Spleen (tissue), 7 donors: ENCODE data around the gene AKAP12.

Source experiments
- POLR2A ChIP-seq, 3 donors: fragments of 450-650 bp; IDR thresholded peaks; one replicate each; pipeline ENCODE4 v1.5.1; 2017; ENCODE audit warnings: antibody characterized with exemption in 3 of 3, mild to moderate bottlenecking in 1 of 3
- POLR2AphosphoS5 ChIP-seq, 3 donors: sonication (generic); formaldehyde crosslinking; IDR thresholded peaks; one replicate each; pipeline ENCODE4 v1.5.1; 2017; ENCODE audit warnings: antibody characterized with exemption in 3 of 3
- TF ChIP-seq, protein P1 (sequence below), 11 experiments: fragments of 200-600 bp in 7 of 11; fragments of 450-650 bp in 4 of 11; sonication (generic) in 4 of 11; IDR thresholded peaks in 8 of 11; conservative IDR thresholded peaks in 3 of 11; 1 replicate in 7 of 11; 2 replicates in 4 of 11; pipeline versions ENCODE4 v1.4.0 to v1.8.0; 2016 to 2021; ENCODE audit warnings: antibody characterized with exemption in 11 of 11, inconsistent platforms in 4 of 11, mild to moderate bottlenecking in 1 of 11
- donor health status: DM: no; HTN: no; CAD: no; lungs with moderate emphysema.
- donor health status: DM: no; HTN: no; CAD: no.
- donor health status: DM: no; HTN: no; CAD: no.

DNA sequence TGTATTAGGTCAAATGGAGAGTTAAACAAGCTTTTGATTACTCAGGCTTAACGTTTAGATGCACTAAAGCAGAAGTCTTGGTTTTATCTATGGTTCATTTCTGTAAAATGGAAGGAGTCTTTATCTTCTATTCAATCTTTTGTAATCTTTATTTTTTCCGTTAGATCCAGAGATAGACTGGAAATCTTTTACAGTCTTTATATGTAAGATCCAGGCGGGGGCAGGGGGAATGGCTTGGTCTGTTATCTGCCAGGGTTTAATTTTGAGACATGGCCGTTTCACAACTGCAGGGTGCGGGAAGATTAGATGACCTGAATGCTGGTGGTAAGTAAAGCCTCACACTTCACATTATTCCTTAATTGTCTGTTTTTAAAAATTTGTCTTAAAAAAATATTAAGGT, 3.7 kb downstream of the AKAP12 start:
- TF ChIP-seq, protein P1, sequence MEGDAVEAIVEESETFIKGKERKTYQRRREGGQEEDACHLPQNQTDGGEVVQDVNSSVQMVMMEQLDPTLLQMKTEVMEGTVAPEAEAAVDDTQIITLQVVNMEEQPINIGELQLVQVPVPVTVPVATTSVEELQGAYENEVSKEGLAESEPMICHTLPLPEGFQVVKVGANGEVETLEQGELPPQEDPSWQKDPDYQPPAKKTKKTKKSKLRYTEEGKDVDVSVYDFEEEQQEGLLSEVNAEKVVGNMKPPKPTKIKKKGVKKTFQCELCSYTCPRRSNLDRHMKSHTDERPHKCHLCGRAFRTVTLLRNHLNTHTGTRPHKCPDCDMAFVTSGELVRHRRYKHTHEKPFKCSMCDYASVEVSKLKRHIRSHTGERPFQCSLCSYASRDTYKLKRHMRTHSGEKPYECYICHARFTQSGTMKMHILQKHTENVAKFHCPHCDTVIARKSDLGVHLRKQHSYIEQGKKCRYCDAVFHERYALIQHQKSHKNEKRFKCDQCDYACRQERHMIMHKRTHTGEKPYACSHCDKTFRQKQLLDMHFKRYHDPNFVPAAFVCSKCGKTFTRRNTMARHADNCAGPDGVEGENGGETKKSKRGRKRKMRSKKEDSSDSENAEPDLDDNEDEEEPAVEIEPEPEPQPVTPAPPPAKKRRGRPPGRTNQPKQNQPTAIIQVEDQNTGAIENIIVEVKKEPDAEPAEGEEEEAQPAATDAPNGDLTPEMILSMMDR (IDR thresholded peaks at IDR 0.05 in 8 of 11, conservative IDR thresholded peaks at IDR 0.05 in 3 of 11), result no peak
- TF ChIP-seq POLR2A (IDR thresholded peaks at IDR 0.05) (no peak), POLR2AphosphoS5 (IDR thresholded peaks at IDR 0.05) (no peak)
